ENCODE measurements around the gene AMPD1.

DNA sequence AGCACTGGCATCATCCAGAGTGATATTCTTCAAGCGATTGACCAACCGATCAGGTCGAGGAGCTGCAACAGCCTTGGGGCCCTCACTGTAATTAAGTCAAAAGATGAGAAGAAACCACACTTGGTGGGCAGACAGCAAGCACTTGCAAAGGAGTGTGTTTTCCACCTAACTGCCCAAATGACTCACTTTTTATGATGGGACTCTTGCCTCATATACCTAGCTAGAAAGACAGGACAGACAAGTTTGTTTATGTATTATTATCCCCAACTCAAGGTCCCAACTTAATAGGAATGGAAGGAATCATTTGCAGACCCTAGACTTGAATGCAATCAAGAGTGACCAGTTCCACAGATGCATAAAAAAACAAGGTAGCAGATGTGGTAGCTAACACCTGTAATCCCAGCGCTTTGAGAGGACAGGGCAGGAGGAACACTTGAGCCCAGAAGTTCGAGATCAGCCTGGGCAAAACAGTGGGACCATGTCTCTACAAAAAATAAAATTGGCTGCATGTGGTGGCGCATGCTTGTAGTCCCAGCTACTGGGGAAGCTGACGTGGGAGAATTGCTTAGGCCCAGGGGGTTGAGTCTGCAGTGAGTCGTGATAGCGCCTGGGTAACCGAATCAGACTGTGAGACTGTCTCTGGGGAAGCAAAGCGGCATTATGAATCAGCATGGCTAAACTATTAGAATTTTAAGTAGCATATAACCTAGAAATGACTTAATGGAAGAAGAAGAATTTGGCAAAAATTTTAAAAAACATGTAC is 23.5 kb upstream of the AMPD1 start:
- TF ChIP-seq POLR2A (IDR thresholded peaks at IDR 0.05; ENCODE audit: extremely low read depth, insufficient read length) (no peak), MAX (IDR thresholded peaks at IDR 0.05; ENCODE audit: low read depth, low read length) (no peak)
- TF ChIP-seq, protein P1, sequence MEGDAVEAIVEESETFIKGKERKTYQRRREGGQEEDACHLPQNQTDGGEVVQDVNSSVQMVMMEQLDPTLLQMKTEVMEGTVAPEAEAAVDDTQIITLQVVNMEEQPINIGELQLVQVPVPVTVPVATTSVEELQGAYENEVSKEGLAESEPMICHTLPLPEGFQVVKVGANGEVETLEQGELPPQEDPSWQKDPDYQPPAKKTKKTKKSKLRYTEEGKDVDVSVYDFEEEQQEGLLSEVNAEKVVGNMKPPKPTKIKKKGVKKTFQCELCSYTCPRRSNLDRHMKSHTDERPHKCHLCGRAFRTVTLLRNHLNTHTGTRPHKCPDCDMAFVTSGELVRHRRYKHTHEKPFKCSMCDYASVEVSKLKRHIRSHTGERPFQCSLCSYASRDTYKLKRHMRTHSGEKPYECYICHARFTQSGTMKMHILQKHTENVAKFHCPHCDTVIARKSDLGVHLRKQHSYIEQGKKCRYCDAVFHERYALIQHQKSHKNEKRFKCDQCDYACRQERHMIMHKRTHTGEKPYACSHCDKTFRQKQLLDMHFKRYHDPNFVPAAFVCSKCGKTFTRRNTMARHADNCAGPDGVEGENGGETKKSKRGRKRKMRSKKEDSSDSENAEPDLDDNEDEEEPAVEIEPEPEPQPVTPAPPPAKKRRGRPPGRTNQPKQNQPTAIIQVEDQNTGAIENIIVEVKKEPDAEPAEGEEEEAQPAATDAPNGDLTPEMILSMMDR (IDR thresholded peaks at IDR 0.05; ENCODE audit: low read depth, low read length) = no peak
